CD4-positive, alpha-beta T cell (primary cell): ENCODE measurements around the gene FYB1. TPM values are rescaled to one million over a fixed set of nuclear protein-coding genes. Genes with fewer than 3 reads are reported as not detected.
A peak's percentile ranks its signal among the peaks of the same experiment; 100 is the strongest.

ENCODE experiments used
- ATAC-seq: fragments of 200-7000 bp; cut with Tn5 transposase; one replicate; pipeline ENCODE4 v1.10.0; 2022; ENCODE audit warnings: mild to moderate bottlenecking; ENCODE audit not compliant: poor library complexity
- CTCF ChIA-PET: fragments of 350-600 bp; sonication (Branson Sonifier 250); formaldehyde crosslinking; loops from one replicate; lab custom pipeline; 2021; ENCODE audit warnings: antibody characterized with exemption, inconsistent platforms; lab: Charles Lee
- POLR2A ChIA-PET: fragments of 350-600 bp; sonication (Branson Sonifier 250); formaldehyde crosslinking; loops from one replicate; lab custom pipeline; 2021; ENCODE audit warnings: antibody characterized with exemption, inconsistent platforms; lab: Charles Lee
- DNase-seq, 14 experiments: peaks; one replicate each; pipeline ENCODE4 v3.0.0-alpha.2; 2013 to 2020; ENCODE audit warnings: mixed read lengths in 2 of 14
- H3K27ac ChIP-seq, 2 donors: one replicate each; pipeline versions ENCODE4 v1.5.1 to v1.7.0; 2013; ENCODE audit warnings: low read length in 2 of 2, low read depth in 1 of 2, mild to moderate bottlenecking in 1 of 2
- H3K27me3 ChIP-seq, 2 experiments: 1 replicate in 1 of 2; 2 replicates in 1 of 2; pipeline versions ENCODE4 v1.6.1 to v1.7.0; 2013; ENCODE audit warnings: low read length in 2 of 2, control low read depth in 1 of 2, mild to moderate bottlenecking in 1 of 2, moderate library complexity in 1 of 2; ENCODE audit not compliant: insufficient read depth in 2 of 2, control insufficient read depth in 1 of 2
- H3K36me3 ChIP-seq: one replicate; pipeline ENCODE4 v1.6.1; 2013; ENCODE audit warnings: low read length, control low read depth; ENCODE audit not compliant: insufficient read depth
- H3K4me1 ChIP-seq: one replicate; pipeline ENCODE4 v1.6.1; 2013; ENCODE audit warnings: low read length, control low read depth; ENCODE audit not compliant: insufficient read depth
- H3K4me3 ChIP-seq: one replicate; pipeline ENCODE4 v1.5.1; 2013; ENCODE audit warnings: mild to moderate bottlenecking, low read length, moderate library complexity
- H3K9me3 ChIP-seq, 2 experiments: 1 replicate in 1 of 2; 2 replicates in 1 of 2; pipeline versions ENCODE4 v1.6.1 to v1.7.0; 2013; ENCODE audit warnings: low read length in 2 of 2, mild to moderate bottlenecking in 2 of 2, control low read depth in 1 of 2, moderate library complexity in 1 of 2; ENCODE audit not compliant: control insufficient read depth in 1 of 2, insufficient read depth in 1 of 2
- H3K27ac Mint-ChIP-seq: one replicate; pipeline ENCODE4 v1.8.0; 2020; ENCODE audit warnings: mixed read lengths
- H3K27me3 Mint-ChIP-seq: one replicate; pipeline ENCODE4 v1.8.0; 2021; ENCODE audit warnings: mixed read lengths
- H3K36me3 Mint-ChIP-seq: one replicate; pipeline ENCODE4 v1.8.0; 2021; ENCODE audit warnings: low read depth, mixed read lengths
- H3K4me1 Mint-ChIP-seq: one replicate; pipeline ENCODE4 v1.8.0; 2021; ENCODE audit warnings: low read depth, mixed read lengths
- H3K4me3 Mint-ChIP-seq: one replicate; pipeline ENCODE4 v1.8.0; 2020; ENCODE audit warnings: mild to moderate bottlenecking, mixed read lengths
- H3K9me3 Mint-ChIP-seq: one replicate; pipeline ENCODE4 v1.8.0; 2020; ENCODE audit warnings: mixed read lengths
- intact Hi-C, 2 experiments: fragments of 100-400 bp; cut with DNase I in 1 of 2; cut with micrococcal nuclease in 1 of 2; formaldehyde crosslinking; loops; one replicate each; pipeline versions ENCODE4 v1.15.1 to v1.9.0; 2023 to 2025; cut with DNase I, micrococcal nuclease
- total RNA-seq, 174 experiments: library from RNA in 2 of 174; stranded (reverse) in 2 of 174; gene quantifications; one replicate each; pipeline ENCODE4 v1.2.3 and lab custom pipeline; 2021 to 2026
- TF ChIP-seq, protein P1 (sequence below): fragments of 200-600 bp; IDR thresholded peaks from one replicate; pipeline ENCODE4 v1.8.0; 2022; ENCODE audit warnings: antibody characterized with exemption, mild to moderate bottlenecking

FYB1 gene
- total RNA-seq, 2 experiments from 2014 or later: 478 to 497 TPM

DNA sequence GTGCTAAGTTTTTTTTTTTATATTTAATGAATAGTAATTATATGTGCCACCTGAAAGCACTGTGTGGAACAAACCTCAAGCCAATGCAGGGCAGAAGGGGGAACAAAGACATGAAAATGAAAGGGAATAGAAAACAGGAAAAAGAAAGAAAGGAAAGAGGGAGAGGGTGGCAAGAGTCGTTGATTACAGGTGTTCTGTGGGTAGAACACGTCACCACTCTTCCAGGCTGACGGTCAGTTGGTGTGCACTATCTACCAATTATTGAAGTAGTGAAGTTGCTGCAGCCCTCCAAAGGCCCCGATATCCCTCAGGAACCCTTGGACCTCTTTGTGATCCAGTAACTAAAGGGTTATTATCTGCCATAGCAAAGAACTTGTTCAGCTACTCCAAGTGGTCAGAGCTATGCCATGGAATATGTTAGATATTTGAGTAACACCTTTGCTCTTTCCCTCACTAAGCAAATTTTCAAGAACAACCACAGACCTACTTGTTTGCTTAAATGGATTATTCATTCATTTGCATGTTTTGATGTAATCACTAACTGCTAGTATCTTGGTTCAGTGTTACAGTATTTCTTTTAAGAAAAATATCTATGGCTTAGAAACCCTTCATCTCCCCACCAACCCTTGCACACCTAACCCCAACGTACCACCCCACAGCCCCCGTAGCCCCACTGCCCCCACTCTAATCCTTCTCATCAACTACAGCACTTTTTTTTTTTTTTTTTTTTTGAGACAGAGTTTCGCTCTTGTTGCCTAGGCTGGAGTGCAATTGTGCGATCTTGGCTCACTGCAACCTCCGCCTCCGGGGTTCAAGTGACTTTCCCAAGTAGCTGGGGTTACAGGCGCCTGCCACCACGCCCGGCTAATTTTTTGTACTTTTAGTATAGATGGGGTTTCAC is 31.3 kb downstream of the FYB1 start:
- POLR2A ChIA-PET: interaction anchor here (0.6 to 13.9 kb wide), 16 partner anchors 7 to 114 kb away, joined by 3 to 408 read pairs (median 6); partner anchors contain the start of gene FYB1
- peaks cover 11% of the 10 kb centered on the region for H3K36me3 ChIP-seq
- peak; percentile 37 for ATAC-seq

DNA sequence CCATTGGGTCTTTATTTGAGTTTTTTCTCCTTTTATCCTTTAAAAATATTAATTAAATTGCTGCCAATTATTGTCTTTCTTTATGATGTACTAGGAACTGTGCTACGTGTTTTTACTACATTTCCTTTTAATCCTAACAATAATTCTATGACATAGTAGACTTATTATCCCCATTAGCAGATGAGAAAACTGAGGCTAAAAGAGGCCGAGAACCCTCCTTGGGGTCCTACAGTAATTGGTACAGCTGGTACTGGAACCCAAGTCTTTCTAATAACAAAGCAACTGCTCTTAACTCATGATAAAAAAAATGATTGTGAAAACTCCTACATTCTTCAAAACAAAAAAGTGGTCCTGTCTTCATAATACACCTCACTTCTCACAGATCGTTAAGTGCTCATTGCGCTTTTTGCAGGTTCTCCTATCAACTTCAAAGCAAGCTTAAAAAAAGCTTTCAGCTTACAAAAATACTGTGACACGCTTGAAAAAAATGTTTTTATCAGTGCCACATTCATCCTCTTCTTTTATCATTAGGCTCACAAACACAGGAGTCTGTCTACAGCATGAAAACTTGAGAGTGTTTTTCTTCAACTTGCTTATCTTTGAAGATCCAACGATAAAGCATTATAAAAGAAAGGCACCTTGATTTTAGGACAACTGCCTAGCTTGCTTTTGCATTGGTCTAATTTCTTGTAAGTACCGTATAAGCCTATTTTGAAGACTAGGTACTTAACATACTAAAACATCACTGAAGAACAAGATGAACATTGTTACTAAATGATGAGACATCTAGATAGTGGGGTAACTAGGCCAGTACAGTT is 32.4 kb downstream of the FYB1 start:
- H3K27me3 ChIP-seq: no peaks in the 10 kb centered on the region
- Mint-ChIP-seq H3K9me3 (no peaks in the 10 kb centered on the region), H3K4me3 (peak overlapping the region; percentile 91), H3K27ac (peak overlapping the region; percentile 96), H3K27me3 (no peaks in the 10 kb centered on the region), H3K36me3 (peaks cover 63% of the 10 kb centered on the region), H3K4me1 (peaks cover 95% of the 10 kb centered on the region)
- intact Hi-C loops: loop anchor here in 1 of 2 experiments (1.0 to 2.0 kb wide), 3 partner anchors 8 to 16 kb away; no protein-coding TSS in a partner anchor
- H3K36me3 ChIP-seq: peaks cover 13% of the 10 kb centered on the region
- peak; percentile 50 for ATAC-seq
- ChIA-PET POLR2A (interaction anchor here (0.7 to 13.9 kb wide), 16 partner anchors 8 to 194 kb away, joined by 3 to 408 read pairs (median 8); partner anchors contain the start of gene FYB1), CTCF (interaction anchor here (0.8 to 6.2 kb wide), 10 partner anchors 8 to 97 kb away, joined by 3 to 27 read pairs (median 6); no protein-coding TSS in a partner anchor)
- TF ChIP-seq, protein P1, sequence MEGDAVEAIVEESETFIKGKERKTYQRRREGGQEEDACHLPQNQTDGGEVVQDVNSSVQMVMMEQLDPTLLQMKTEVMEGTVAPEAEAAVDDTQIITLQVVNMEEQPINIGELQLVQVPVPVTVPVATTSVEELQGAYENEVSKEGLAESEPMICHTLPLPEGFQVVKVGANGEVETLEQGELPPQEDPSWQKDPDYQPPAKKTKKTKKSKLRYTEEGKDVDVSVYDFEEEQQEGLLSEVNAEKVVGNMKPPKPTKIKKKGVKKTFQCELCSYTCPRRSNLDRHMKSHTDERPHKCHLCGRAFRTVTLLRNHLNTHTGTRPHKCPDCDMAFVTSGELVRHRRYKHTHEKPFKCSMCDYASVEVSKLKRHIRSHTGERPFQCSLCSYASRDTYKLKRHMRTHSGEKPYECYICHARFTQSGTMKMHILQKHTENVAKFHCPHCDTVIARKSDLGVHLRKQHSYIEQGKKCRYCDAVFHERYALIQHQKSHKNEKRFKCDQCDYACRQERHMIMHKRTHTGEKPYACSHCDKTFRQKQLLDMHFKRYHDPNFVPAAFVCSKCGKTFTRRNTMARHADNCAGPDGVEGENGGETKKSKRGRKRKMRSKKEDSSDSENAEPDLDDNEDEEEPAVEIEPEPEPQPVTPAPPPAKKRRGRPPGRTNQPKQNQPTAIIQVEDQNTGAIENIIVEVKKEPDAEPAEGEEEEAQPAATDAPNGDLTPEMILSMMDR: no peak
- peak in 3 of 14 experiments; percentile 58 to 75 (median 71) for DNase-seq
- H3K9me3 ChIP-seq: no peaks in the 10 kb centered on the region
- H3K4me3 ChIP-seq: peak overlapping the region; percentile 46
- H3K4me1 ChIP-seq: peaks cover 57% of the 10 kb centered on the region
- H3K27ac ChIP-seq: peak overlapping the region; percentile 67 to 79

More for the DNA sequence above, 31.3 kb downstream of the FYB1 start:
- no peaks in the 10 kb centered on the region for H3K27me3 ChIP-seq
- Mint-ChIP-seq H3K4me1 (peaks cover 97% of the 10 kb centered on the region), H3K4me3 (peak overlapping the region; percentile 91), H3K27me3 (no peaks in the 10 kb centered on the region), H3K27ac (peak overlapping the region; percentile 96), H3K36me3 (peaks cover 68% of the 10 kb centered on the region), H3K9me3 (no peaks in the 10 kb centered on the region)
- H3K4me3 ChIP-seq: peak overlapping the region; percentile 46
- CTCF ChIA-PET: interaction anchor here (0.8 to 15.2 kb wide), 12 partner anchors 8 to 96 kb away, joined by 3 to 140 read pairs (median 8); no protein-coding TSS in a partner anchor
- intact Hi-C loops: loop anchor here in 1 of 2 experiments (1.0 to 2.0 kb wide), 3 partner anchors 7 to 15 kb away; no protein-coding TSS in a partner anchor
- DNase-seq: peak in 6 of 14 experiments; percentile 36 to 63 (median 54)
- no peaks in the 10 kb centered on the region for H3K9me3 ChIP-seq
- TF ChIP-seq, protein P1: no peak
- peaks cover 53% of the 10 kb centered on the region for H3K4me1 ChIP-seq
- H3K27ac ChIP-seq: peak overlapping the region; percentile 67 to 79
